WI38 (cell line): ENCODE data around the gene COMP.

Experiments used
- H3K4me3 ChIP-seq: 2 replicates; pipeline ENCODE4 v1.5.1; 2011; ENCODE audit warnings: low read depth, mild to moderate bottlenecking, control low read depth, low read length
- TF ChIP-seq, protein P1 (sequence below): IDR thresholded peaks from 2 replicates; pipeline ENCODE4 v1.5.1; 2012; ENCODE audit warnings: low read depth, mild to moderate bottlenecking, control low read depth, low read length

The COMP gene

DNA sequence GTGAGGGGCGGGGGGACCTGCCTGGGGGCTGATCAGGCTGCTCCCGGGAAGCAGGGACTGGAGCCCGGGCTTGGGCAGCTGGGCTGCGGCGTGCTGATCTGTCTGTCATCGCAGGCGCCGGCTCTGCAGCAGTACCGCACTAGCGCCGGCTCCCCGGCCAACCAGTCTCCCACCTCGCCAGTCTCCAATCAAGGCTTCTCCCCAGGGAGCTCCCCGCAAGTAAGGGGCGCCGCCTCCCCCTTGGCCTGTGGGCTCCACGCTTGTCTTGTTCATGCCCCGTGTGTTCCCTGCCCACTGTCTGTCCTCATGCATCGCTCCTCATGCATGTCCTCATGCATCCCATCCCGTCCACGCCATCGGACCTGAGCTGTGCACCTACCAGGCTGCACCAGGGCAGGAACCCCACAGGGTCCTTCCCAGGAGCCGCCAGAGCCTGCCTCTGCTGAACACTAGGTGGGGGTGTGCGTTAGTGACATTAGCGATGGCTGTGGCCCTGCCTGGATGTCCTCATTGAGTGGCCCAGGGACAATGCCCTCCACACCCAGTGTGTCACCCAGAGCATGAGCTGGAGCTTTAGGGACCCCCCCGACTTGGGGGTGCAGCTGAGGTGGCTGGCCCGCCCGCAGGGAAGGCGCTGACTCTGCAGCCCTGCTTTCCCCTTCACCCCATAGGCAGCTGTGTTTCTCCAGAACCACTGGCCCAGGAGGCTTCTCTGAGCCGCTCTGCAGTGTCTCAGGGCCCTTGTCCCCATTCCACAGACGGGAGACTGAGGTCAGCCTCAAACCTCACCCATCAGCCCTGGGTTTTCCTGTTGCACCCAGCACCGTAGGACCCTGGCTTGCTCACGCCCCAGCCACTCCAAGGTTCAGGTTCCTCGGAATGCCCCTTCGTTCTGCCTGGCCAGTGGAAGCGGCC, 19.5 kb downstream of the COMP start:
- no peak overlapping the region for H3K4me3 ChIP-seq
- TF ChIP-seq, protein P1, sequence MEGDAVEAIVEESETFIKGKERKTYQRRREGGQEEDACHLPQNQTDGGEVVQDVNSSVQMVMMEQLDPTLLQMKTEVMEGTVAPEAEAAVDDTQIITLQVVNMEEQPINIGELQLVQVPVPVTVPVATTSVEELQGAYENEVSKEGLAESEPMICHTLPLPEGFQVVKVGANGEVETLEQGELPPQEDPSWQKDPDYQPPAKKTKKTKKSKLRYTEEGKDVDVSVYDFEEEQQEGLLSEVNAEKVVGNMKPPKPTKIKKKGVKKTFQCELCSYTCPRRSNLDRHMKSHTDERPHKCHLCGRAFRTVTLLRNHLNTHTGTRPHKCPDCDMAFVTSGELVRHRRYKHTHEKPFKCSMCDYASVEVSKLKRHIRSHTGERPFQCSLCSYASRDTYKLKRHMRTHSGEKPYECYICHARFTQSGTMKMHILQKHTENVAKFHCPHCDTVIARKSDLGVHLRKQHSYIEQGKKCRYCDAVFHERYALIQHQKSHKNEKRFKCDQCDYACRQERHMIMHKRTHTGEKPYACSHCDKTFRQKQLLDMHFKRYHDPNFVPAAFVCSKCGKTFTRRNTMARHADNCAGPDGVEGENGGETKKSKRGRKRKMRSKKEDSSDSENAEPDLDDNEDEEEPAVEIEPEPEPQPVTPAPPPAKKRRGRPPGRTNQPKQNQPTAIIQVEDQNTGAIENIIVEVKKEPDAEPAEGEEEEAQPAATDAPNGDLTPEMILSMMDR = no peak; the same call in 1 of the 2 replicates

DNA sequence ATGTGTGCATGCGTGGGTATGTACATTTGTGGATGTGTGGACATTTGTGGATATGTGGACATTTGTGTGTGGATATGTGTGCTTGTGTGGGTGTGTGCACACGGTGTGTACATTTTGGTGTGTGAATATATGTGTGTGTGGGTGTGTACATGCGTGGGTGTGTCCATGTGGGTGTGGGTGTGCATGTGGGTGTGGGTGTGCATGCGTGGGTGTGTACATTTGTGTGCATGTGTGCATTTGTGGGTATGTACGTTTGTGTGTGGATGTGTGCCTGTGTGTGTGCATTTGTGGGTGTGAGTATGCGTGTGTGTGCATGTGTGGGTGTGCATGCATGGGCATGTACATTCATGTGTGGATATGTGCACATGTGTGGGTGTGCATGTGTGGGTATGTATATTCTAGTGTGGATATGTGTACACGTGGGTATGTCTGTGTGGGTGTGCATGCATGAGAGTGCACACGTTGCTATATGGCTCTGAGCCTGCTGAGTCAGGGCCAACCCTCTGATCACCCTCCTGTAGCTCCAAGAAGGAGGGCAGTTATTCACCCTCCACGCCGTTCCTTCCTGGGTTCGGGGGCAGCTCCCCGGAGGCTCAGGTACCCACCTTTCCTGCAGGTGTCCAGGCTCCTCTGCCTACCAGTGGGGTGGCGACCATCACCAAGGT, 20.3 kb downstream of the COMP start:
- H3K4me3 ChIP-seq = no peak overlapping the region
- TF ChIP-seq, protein P1 = no peak

DNA sequence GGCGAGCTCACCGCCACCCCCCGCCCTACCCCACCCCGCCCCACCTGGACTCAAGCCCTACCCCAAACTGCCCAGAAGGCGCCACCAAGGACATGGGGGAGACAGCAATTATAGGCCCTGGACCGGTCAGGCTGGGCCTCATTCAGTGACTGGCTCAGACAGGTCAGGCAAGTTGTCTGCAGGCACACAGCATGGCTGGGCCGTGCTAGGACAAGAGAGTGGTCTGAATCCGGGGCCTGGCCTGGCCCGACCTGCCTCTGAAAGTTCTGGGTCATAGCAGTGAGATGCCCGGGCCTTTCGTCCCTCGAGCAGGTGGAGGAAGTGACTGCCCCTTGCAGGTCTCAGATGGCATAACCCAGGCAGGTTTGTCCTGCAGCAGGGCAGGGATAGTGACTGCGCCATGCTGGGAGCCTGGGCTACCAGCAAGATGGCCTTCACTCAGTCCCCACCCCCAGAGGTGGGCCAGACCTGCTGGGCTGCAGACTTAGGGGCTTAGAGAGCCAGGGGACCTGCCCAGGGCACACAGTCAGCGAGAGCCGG, 21.0 kb downstream of the COMP start:
- TF ChIP-seq, protein P1 = no peak

DNA sequence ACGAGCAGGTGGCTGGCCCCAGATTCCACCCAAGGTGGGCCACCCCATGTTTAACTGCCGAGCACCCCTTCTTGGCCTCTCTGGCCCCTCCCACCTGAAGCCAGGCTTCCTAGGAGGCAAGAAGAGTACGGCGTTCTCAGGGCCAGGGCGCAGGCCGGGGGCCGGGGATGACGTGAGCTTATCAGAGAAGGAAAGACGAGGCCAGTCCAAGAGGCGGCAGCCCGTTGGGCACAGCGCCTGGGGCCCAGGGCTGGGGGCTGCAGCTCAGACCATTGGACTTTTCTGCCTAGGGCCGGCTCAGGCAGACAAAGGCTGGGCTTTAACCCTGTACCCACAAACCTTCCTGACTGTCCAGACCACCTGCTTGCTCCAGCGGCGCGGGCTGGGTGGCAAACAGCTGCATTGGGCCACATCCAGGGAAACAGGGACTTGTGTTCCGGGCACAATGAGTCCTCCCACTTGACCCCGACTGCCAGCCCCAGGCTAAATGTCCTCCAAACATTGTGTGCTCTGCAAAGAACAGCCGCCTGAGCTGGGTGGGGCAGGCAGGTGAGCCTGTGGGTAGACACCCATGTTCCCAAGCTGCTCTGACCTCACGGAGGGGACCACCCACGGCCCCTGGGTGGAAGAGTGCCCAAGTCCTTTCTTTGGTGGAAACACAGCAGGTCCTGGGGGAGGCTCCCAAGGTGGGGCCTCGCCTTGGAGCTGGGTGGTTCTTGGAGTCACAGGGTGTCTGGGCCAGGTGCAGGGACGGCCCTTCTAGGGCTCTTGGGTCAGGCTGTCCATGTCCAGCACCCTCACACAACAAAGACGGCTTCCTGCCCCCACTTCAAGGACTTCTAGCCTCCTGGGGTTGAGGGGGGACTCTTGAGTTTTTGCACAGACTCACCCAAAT, 21.9 kb downstream of the COMP start:
- TF ChIP-seq, protein P1 = no peak
- H3K4me3 ChIP-seq = no peak overlapping the region

More for the DNA sequence above, 21.0 kb downstream of the COMP start:
- H3K4me3 ChIP-seq = no peak overlapping the region

DNA sequence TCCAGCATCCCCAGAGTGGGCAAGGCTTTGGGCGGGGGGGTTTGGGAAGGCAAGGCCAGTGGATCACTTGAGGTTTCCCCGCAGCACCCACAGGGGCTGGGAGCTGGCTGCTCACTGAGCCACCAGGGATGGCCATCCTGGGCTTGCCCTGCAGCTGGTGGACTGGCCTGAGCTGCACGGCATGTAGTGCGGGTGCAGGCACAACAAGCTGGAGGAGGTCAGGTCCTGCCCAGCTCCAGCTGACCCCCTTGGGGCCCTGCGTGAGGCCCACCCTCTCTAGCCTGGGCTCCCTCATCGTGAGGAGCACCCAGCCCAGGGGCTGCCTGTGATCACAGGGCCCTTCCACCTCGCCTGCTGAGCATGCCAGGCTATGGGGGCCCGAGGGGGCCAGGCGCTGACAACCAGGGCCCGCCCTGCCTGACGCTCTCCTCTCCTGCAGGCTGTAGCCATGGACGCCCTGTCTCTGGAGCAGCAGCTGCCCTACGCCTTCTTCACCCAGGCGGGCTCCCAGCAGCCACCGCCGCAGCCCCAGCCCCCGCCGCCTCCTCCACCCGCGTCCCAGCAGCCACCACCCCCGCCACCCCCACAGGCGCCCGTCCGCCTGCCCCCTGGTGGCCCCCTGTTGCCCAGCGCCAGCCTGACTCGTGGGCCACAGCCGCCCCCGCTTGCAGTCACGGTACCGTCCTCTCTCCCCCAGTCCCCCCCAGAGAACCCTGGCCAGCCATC, 22.9 kb downstream of the COMP start:
- no peak overlapping the region for H3K4me3 ChIP-seq
- TF ChIP-seq, protein P1 = no peak

DNA sequence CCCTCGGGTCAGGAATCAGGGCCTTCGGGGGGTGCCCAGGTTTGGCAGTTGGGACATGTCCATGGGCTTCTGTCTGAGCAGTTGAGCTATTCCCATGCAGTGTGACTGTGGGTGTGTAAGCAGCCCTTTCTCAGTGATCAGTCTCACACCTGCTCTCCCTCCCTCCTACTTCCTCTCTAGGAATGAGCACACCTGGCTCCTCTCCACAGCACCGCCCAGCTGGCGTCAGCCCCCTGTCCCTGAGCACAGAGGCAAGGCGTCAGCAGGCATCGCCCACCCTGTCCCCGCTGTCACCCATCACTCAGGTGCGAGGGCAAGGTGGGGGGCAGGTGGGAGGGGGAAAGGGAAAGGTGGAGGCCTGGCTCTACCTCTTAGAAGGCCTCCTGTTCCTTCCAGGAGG, 25.9 kb downstream of the COMP start:
- no peak overlapping the region for H3K4me3 ChIP-seq
- TF ChIP-seq, protein P1 = no peak
